HL-60/S4 (cell line): ENCODE results near the gene GCDH.
"Not testable (repeated sequence)": the region's sequence is repeated elsewhere in the genome, so short reads cannot be mapped to it uniquely, and the experiment has no call there.

Source experiments
- in situ Hi-C: fragments of 300-500 bp; cut with MboI; formaldehyde crosslinking; loops from 2 replicates; pipeline ENCODE4 v1.14.3; 2022; ENCODE audit warnings: low sequenced_read_pairs

The GCDH gene

GRCh38 chr19:12872255-12872654 is 18.7 kb upstream of the GCDH start:
- in situ Hi-C loops = no loop called here

DNA sequence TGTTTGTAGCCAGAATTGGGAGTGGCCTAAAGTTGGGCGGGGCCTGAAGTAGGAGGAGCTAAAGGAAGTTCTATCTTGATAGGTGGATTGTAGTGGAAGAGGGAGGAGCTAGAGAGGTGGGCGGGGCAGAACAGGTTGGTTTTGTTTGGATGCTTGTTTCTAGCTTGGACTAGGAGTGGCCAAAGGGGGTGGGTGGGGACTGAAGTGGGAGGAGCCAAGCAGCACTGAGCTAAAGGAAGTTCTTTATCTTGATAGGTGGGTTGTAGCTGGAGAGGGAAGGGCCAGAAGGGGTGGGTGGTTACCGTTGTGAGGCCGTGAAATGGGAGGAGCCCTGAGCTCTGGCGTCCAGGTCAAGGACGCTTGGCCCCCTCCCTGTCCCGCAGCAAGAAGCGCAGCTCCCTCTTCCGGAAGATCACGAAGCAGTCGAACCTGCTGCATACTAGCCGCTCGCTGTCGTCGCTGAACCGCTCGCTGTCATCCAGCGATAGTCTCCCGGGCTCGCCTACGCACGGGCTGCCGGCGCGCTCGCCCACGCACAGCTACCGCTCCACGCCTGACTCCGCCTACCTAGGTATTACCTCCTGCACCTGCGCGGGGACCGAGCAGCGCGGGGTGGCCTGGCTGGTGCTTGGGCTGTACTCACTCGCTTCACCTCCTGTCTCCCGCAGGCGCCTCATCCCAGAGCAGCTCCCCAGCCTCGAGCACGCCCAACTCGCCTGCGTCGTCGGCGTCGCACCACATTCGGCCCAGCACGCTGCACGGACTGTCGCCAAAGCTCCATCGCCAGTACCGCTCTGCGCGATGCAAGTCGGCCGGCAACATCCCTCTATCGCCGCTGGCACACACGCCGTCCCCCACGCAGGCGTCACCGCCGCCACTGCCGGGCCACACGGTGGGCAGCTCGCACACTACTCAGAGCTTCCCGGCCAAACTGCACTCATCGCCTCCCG is 17.7 kb upstream of the GCDH start:
- in situ Hi-C loops = no loop called here

GRCh38 chr19:12873891-12874745 is 16.8 kb upstream of the GCDH start:
- in situ Hi-C loops = no loop called here

- in situ Hi-C loops = no loop called here
These were observed 15.9 kb upstream of the GCDH start for GRCh38 chr19:12875086-12875485.

DNA sequence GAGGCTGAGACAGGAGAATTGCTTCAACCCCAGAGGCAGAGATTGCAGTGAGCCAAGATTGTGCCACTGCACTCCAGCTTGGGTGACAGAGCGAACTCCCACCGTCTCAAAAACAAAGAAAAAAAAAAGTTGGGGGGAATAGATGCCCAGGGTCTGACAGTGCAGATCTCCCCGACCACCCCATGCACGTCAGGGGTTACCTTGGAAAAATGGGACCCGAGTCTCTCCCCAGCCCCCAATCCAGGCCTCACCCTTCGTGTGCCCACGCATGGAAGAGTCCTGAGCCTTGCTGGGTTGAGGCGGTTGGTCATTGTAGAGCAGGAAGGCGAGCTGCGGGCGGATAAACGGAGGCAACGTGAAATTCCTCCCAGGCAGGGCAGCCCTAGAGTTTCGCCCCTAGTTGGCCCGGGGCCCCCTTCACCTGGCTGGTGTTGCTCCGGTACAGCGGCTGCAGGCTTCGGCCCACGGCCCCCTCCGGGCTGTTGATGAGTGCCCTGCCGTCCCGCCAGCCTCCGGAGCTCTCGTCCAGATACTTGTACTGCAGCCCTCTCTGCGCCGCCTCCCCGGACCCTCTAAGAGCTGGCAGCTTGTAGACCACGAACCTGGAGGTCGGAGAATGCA is 10.3 kb upstream of the GCDH start:
- in situ Hi-C loops = no loop called here

- in situ Hi-C loops = no loop called here
These were observed 9.7 kb upstream of the GCDH start, which contains the start of gene DNASE2 for GRCh38 chr19:12881172-12881808. DNASE2 (minus strand) TSS chr19:12881449; CDS start chr19:12881375, 74 bp downstream.

DNA sequence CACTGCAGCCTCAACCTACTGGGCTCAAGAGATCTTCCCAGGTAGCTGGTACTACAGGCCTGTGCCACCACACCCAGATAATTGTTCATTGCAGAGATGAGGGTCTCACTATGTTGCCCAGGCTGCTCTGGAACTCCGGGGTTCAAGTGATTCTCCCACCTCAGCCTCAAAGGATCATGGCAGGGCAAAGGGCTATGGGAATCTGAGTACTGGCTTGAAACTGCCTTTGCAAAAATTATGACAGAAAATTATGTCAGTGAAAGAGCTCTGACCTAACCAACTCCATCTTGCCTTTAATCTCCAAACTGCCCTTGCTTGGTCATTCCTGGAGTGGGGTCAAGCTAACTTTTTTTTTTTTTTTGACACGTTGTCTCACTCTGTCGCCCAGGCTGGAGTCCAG is 8.4 kb upstream of the GCDH start:
- in situ Hi-C loops = no loop called here

DNA sequence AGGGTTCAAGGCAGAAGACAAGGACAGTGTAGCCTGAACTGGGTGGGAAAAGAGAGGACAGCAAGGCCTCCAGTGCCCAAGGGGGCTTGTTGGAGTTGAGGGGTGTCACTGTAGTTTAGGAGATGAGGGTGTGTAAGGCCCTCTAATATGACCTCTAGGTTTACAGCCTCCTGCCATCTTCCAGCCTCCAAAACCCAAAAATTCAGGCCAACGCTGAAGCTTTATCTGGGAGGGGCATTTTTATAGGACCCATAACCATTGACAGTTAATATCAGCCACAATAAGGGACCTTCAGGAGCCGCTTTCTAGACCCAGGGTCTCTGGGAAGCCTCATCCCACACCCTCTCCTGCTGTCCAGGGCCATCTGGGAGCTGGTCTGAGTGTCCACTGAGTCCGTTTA is 6.8 kb upstream of the GCDH start:
- in situ Hi-C loops = no loop called here

DNA sequence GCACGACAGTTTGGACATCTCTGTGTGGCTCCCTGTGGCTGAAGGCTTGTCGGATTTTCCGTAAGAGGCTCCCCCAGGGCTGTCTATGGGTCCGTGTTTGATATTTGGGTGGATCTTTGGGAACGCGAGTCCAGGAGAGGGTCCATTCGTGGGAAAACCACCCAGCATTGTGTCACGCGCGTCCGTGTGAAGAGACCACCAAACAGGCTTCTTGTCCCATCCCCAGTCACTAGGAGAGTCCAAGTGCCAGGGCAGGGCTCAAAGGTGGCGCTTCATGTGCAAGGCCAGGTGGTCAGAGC is 6.4 kb upstream of the GCDH start:
- in situ Hi-C loops = no loop called here

DNA sequence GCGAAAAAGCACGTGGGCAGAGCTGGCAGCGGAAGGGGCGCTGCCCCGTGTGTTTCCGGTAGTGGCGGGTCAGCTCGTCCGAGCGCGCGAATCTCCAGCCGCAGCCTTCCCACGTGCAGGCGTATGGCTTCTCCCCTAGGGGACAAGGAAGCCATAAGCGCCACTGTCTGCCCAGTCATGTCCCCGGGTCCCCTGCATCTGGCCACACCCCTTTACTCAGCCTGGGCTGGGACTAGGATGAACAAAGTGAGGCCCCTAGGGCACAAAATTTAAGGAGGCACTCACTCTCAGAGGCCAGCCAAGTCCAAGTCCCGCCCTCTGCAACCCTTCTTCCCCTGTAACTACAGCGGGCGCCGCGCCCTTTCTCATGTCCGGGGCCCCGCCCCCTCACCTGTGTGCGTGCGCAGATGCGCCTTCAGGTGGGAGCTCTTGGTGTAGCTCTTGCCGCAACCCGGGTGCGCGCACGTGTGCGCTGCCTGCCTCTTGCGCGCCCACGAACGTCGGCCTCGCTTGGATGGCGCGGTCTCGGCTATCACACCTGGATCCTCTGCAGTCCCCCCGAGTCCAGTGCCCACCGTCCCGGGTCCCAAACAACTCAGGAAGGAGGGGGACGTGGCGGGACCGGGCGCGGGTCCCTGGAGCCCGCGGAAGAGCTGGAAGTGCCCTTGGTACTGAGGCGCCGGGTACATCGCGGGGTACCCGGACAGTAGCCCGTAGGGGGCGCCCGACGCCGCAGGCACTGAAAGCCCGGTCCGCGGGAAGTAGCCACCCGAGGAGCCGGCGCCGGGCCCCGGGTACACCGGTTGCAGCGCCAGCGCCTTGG is 5.8 kb upstream of the GCDH start:
- in situ Hi-C loops = no loop called here

- in situ Hi-C loops = no loop called here
These were observed 5.0 kb upstream of the GCDH start for GRCh38 chr19:12885749-12886650.

DNA sequence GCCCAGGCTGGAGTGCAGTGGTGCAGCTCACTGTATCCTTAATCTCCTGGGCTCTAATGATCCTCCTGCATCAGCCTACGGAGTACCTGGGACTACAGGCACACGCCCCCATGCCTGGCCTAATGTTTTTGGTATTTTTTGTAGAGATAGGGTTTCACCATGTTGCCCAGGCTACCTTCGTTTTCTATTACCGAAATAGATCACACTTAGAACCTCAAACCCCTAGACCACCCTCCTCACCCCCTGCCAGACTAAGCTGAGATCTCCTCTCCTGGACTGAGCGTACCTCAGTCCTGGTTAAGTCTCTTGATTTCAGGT is 4.3 kb upstream of the GCDH start:
- in situ Hi-C loops = no loop called here

GRCh38 chr19:12886969-12887747 is 3.8 kb upstream of the GCDH start, which contains the start of gene KLF1:
KLF1 (minus strand) TSS chr19:12887201; CDS start chr19:12887140, 61 bp downstream.
- in situ Hi-C loops = no loop called here

GRCh38 chr19:12888006-12888603 is 2.9 kb upstream of the GCDH start:
- in situ Hi-C loops = no loop called here

DNA sequence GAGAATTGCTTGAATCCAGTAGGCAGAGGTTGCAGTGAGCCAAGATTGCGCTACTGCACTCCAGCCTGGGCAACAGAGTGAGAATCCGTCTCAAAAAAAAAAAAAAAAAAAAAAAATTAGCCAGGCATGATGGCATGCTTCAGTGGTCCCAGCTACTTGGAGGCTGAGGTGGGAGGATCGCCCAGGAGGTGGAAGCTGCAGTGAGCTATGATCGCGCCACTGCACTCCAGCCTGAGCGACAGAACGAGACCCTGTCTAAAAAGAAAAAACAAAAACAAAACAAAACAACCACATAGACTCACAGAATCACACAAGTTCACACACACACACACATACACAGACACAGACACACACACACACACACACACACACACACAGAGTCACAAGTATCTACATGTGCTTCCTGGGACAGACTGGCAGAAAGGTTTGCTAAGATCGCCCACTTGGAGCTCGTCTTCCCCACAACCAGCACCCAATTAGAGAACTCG is 617 bp upstream of the GCDH start:
- in situ Hi-C loops = not testable (repeated sequence)

DNA sequence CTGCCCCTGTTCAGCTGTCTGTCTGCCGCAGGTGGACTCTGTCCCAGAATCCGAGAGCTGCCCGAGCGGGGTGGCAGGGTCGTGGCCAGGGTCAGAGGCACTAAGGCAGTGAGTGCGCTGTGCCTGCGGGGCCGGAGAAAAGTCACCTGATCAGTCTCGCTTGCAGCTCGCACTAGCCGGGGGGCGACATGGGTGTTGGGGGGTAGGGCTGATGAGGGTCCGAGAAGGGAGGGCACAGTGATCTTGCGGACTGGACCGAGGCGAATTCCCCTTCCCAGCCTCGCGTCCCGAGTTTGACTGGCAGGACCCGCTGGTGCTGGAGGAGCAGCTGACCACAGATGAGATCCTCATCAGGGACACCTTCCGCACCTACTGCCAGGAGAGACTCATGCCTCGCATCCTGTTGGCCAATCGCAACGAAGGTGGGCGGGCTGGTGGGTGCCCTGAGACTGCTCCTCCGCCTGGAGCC is 627 bp downstream of the GCDH start:
- in situ Hi-C loops = no loop called here

DNA sequence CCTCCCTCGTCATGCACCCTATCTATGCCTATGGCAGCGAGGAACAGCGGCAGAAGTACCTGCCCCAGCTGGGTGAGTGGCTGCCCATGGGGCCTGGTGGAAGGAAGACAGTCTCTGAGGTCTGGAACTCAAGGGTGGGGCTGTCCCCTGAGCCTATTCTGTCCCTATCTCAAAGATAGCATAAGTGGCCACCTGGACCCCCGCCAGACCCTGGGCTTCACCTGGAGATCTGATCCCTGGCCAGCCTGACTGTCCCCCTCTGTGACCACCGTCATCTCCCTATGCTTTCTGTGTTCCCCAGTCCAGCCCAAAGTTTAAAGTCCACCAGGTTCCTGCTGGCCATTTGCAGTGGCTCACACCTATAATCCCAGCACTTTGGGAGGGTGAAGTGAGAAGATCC is 2.6 kb downstream of the GCDH start:
- in situ Hi-C loops = no loop called here

- in situ Hi-C loops = no loop called here
These were observed 5.5 kb downstream of the GCDH start for GRCh38 chr19:12896460-12896859.
